ENCODE measurements around the gene SURF4.

DNA sequence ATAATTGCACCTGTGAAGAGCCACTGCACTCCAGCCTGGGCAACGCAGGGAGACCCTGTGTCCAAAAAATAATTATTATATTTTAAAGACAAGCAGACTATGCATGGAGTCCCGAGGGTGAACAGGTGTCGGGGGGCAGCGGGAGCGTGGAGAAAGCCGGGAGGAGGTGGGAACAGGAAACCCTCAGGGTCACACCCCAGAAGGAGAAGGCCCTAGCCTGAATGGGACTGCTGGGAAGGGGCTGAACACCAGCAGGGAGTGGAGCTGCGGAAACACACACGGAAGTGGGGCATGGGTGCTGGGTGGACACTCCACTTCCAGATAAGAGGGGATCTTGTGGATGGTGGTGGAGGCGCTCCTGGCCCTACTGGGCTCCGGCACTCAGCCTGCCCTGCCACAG, 52.6 kb downstream of the SURF4 start:
- TF ChIP-seq HDAC2 (IDR thresholded peaks at IDR 0.05) (no peak), ZSCAN20 (CRISPR knock-in tag; IDR thresholded peaks at IDR 0.05) (no peak), EP300 (IDR thresholded peaks at IDR 0.05) (no peak), TFCP2L1 (CRISPR knock-in tag; IDR thresholded peaks at IDR 0.05) (no peak), ZFP36 (IDR thresholded peaks at IDR 0.05; ENCODE audit: borderline replicate concordance, partially characterized antibody) (no peak), RAD21 (conservative IDR thresholded peaks at IDR 0.05 in 1 of 2, IDR thresholded peaks at IDR 0.05 in 1 of 2) (no peak), RCOR1 (IDR thresholded peaks at IDR 0.05; ENCODE audit: low read depth, low read length) (no peak), CEBPB (IDR thresholded peaks at IDR 0.05) (no peak)
- TF ChIP-seq, protein P1, sequence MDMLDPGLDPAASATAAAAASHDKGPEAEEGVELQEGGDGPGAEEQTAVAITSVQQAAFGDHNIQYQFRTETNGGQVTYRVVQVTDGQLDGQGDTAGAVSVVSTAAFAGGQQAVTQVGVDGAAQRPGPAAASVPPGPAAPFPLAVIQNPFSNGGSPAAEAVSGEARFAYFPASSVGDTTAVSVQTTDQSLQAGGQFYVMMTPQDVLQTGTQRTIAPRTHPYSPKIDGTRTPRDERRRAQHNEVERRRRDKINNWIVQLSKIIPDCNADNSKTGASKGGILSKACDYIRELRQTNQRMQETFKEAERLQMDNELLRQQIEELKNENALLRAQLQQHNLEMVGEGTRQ (IDR thresholded peaks at IDR 0.05), result no peak
- TF ChIP-seq, protein P2, sequence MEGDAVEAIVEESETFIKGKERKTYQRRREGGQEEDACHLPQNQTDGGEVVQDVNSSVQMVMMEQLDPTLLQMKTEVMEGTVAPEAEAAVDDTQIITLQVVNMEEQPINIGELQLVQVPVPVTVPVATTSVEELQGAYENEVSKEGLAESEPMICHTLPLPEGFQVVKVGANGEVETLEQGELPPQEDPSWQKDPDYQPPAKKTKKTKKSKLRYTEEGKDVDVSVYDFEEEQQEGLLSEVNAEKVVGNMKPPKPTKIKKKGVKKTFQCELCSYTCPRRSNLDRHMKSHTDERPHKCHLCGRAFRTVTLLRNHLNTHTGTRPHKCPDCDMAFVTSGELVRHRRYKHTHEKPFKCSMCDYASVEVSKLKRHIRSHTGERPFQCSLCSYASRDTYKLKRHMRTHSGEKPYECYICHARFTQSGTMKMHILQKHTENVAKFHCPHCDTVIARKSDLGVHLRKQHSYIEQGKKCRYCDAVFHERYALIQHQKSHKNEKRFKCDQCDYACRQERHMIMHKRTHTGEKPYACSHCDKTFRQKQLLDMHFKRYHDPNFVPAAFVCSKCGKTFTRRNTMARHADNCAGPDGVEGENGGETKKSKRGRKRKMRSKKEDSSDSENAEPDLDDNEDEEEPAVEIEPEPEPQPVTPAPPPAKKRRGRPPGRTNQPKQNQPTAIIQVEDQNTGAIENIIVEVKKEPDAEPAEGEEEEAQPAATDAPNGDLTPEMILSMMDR (IDR thresholded peaks at IDR 0.05), result no peak
